ENCODE data around the gene SLC17A5. TPM values are rescaled to one million over a fixed set of nuclear protein-coding genes. Genes with fewer than 3 reads are reported as not detected.

The SLC17A5 gene
- total and polyA plus RNA-seq, 9 of the 15 experiments (the other 6 are each of a cell fraction or from before 2014, with no cell fraction given), result 1.3 to 7.2 (median 3.4) TPM

DNA sequence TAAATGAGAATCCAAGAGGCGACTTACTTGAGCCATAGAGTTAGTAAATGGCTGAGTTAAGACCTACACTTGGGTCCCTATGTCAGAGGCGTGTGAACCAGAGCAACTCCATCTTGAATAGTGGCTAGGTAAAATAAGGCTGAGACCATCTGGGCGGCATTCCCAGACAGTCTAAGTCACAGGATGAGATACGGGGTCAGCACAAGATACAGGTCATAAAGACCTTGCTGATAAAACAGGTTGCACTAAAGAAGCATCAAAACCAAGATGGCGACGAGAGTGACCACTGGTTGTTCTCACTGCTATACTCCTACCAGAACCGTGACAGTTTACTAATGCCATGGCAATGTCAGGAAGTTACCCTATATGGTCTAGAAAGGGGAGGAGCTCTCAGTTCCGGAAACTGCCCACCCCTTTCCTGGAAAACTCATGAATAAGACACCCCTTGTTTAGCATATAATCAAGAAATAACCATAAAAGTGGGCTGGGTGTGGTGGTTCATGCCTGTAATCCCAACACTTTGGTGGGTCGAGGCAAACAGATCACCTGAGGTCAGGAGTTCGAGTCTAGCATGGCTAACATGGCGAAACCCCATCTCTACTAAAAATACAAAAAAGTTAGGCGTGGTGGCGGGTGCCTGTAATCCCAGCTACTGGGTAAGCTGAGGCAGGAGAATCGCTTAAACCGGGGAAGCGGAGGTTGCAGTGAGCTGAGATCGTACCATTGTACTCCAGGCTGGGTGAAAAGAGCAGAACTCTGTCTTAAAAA is 89.0 kb downstream of the SLC17A5 start (continued):
- peak; percentile 99 for TF ChIP-seq HBP1 (CRISPR knock-in tag; IDR thresholded peaks at IDR 0.05)
- peak; percentile 97 for TF ChIP-seq MTF1 (CRISPR knock-in tag; IDR thresholded peaks at IDR 0.05; ENCODE audit: borderline replicate concordance)
- TF ChIP-seq, protein P1, sequence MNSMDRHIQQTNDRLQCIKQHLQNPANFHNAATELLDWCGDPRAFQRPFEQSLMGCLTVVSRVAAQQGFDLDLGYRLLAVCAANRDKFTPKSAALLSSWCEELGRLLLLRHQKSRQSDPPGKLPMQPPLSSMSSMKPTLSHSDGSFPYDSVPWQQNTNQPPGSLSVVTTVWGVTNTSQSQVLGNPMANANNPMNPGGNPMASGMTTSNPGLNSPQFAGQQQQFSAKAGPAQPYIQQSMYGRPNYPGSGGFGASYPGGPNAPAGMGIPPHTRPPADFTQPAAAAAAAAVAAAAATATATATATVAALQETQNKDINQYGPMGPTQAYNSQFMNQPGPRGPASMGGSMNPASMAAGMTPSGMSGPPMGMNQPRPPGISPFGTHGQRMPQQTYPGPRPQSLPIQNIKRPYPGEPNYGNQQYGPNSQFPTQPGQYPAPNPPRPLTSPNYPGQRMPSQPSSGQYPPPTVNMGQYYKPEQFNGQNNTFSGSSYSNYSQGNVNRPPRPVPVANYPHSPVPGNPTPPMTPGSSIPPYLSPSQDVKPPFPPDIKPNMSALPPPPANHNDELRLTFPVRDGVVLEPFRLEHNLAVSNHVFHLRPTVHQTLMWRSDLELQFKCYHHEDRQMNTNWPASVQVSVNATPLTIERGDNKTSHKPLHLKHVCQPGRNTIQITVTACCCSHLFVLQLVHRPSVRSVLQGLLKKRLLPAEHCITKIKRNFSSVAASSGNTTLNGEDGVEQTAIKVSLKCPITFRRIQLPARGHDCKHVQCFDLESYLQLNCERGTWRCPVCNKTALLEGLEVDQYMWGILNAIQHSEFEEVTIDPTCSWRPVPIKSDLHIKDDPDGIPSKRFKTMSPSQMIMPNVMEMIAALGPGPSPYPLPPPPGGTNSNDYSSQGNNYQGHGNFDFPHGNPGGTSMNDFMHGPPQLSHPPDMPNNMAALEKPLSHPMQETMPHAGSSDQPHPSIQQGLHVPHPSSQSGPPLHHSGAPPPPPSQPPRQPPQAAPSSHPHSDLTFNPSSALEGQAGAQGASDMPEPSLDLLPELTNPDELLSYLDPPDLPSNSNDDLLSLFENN (IDR thresholded peaks at IDR 0.05; ENCODE audit: low read depth in 2 of 2, low read length in 2 of 2), result no peak
- TF ChIP-seq PPARD (CRISPR knock-in tag; IDR thresholded peaks at IDR 0.05), result peak; percentile 98
- TF ChIP-seq RBM39 (optimal IDR thresholded peaks at IDR 0.05; ENCODE audit: low read depth, low read length), result no peak
- TF ChIP-seq, protein P2, sequence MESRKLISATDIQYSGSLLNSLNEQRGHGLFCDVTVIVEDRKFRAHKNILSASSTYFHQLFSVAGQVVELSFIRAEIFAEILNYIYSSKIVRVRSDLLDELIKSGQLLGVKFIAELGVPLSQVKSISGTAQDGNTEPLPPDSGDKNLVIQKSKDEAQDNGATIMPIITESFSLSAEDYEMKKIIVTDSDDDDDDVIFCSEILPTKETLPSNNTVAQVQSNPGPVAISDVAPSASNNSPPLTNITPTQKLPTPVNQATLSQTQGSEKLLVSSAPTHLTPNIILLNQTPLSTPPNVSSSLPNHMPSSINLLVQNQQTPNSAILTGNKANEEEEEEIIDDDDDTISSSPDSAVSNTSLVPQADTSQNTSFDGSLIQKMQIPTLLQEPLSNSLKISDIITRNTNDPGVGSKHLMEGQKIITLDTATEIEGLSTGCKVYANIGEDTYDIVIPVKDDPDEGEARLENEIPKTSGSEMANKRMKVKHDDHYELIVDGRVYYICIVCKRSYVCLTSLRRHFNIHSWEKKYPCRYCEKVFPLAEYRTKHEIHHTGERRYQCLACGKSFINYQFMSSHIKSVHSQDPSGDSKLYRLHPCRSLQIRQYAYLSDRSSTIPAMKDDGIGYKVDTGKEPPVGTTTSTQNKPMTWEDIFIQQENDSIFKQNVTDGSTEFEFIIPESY (CRISPR knock-in tag; IDR thresholded peaks at IDR 0.05), result peak; percentile 14; the same call in 1 of the 2 replicates
- no peak for TF ChIP-seq POLR3A (IDR thresholded peaks at IDR 0.05; ENCODE audit: borderline replicate concordance, extremely low read depth, insufficient read depth, insufficient read length)
- TF ChIP-seq ZNF41 (CRISPR knock-in tag; conservative IDR thresholded peaks at IDR 0.05), result peak; percentile 99
- 0 out of 2 replicates have a peak, but pooled peaks have one; percentile 17 for TF ChIP-seq MTA2 (IDR thresholded peaks at IDR 0.05; ENCODE audit: low read depth)
- no peak for TF ChIP-seq POLR2G (IDR thresholded peaks at IDR 0.05; ENCODE audit: low read depth, low read length)
- no peak for TF ChIP-seq ZBTB1 (CRISPR knock-in tag; IDR thresholded peaks at IDR 0.05; ENCODE audit: borderline replicate concordance, low read depth)
- TF ChIP-seq MCM3 (IDR thresholded peaks at IDR 0.05), result no peak
- TF ChIP-seq ZNF586 (CRISPR knock-in tag; conservative IDR thresholded peaks at IDR 0.05), result peak; percentile 91
- TF ChIP-seq, protein P3, sequence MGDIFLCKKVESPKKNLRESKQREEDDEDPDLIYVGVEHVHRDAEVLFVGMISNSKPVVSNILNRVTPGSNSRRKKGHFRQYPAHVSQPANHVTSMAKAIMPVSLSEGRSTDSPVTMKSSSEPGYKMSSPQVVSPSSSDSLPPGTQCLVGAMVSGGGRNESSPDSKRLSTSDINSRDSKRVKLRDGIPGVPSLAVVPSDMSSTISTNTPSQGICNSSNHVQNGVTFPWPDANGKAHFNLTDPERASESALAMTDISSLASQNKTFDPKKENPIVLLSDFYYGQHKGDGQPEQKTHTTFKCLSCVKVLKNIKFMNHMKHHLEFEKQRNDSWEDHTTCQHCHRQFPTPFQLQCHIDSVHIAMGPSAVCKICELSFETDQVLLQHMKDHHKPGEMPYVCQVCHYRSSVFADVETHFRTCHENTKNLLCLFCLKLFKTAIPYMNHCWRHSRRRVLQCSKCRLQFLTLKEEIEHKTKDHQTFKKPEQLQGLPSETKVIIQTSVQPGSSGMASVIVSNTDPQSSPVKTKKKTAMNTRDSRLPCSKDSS (IDR thresholded peaks at IDR 0.05; ENCODE audit: low read depth, partially characterized antibody), result no peak
- peak; percentile 75; the same call in 1 of the 2 replicates for TF ChIP-seq BRD4 (IDR thresholded peaks at IDR 0.05)
- peak in 2 of 3 experiments; percentile 56 to 90 for TF ChIP-seq YY1 (IDR thresholded peaks at IDR 0.05; ENCODE audit: borderline replicate concordance in 1 of 3, control insufficient read depth in 1 of 3, extremely low read depth in 1 of 3, insufficient read depth in 3 of 3, insufficient read length in 1 of 3, insufficient replicate concordance in 2 of 3, low read depth in 1 of 3, low read length in 2 of 3)
- TF ChIP-seq PHF8 (IDR thresholded peaks at IDR 0.05; ENCODE audit: borderline replicate concordance, low read length), result no peak

Measured in K562 (cell line).